HEK293 (cell line): ENCODE results near the gene PLEKHG4.
A peak's percentile ranks its signal among the peaks of the same experiment; 100 is the strongest.

Source experiments
- BCL11A ChIP-seq: fragments of 450-650 bp; formaldehyde crosslinking; IDR thresholded peaks from 2 replicates; pipeline ENCODE4 v1.5.1; 2016; ENCODE audit warnings: low read depth, missing biosample characterization, missing genetic modification characterization
- BCL11B ChIP-seq: fragments of 450-650 bp; formaldehyde crosslinking; IDR thresholded peaks from 2 replicates; pipeline ENCODE4 v1.5.1; 2016; ENCODE audit warnings: low read depth, missing biosample characterization, missing genetic modification characterization
- PRDM1 ChIP-seq: fragments of 450-650 bp; formaldehyde crosslinking; IDR thresholded peaks from 2 replicates; pipeline ENCODE4; 2016; ENCODE audit warnings: missing biosample characterization, missing genetic modification characterization
- SCRT2 ChIP-seq: fragments of 450-650 bp; formaldehyde crosslinking; IDR thresholded peaks from 2 replicates; pipeline ENCODE4 v1.5.1; 2016; ENCODE audit warnings: missing biosample characterization, missing genetic modification characterization
- SP2 ChIP-seq: fragments of 450-650 bp; formaldehyde crosslinking; IDR thresholded peaks from 2 replicates; pipeline ENCODE4 v1.5.1; 2016; ENCODE audit warnings: missing biosample characterization, missing genetic modification characterization
- ZBTB1 ChIP-seq: fragments of 450-650 bp; formaldehyde crosslinking; IDR thresholded peaks from 2 replicates; pipeline ENCODE4 v1.5.1; 2016; ENCODE audit warnings: missing biosample characterization, missing genetic modification characterization
- ZNF10 ChIP-seq: fragments of 450-650 bp; formaldehyde crosslinking; IDR thresholded peaks from 2 replicates; pipeline ENCODE4 v1.5.1; 2017; ENCODE audit warnings: missing biosample characterization, missing genetic modification characterization
- ZNF132 ChIP-seq: fragments of 450-650 bp; formaldehyde crosslinking; IDR thresholded peaks from 2 replicates; pipeline ENCODE4 v1.5.1; 2017; ENCODE audit warnings: missing biosample characterization, missing genetic modification characterization, borderline replicate concordance
- ZNF169 ChIP-seq: fragments of 450-650 bp; formaldehyde crosslinking; IDR thresholded peaks from 2 replicates; pipeline ENCODE4 v1.5.1; 2016; ENCODE audit warnings: missing biosample characterization, missing genetic modification characterization
- ZNF23 ChIP-seq: fragments of 450-650 bp; formaldehyde crosslinking; IDR thresholded peaks from 2 replicates; pipeline ENCODE4 v1.5.1; 2016; ENCODE audit warnings: missing biosample characterization, missing genetic modification characterization, borderline replicate concordance
- ZNF274 ChIP-seq, 2 experiments: fragments of 200-500 bp in 1 of 2; fragments of 450-650 bp in 1 of 2; sonication (Bioruptor generic) in 1 of 2; formaldehyde crosslinking in 1 of 2; IDR thresholded peaks; 2 replicates each; pipeline versions ENCODE4 v1.5.1 to v1.6.1; 2014 to 2016; ENCODE audit warnings: borderline replicate concordance in 1 of 2, inconsistent platforms in 1 of 2, low read length in 1 of 2, missing biosample characterization in 1 of 2, missing genetic modification characterization in 1 of 2
- ZNF350 ChIP-seq: fragments of 450-650 bp; formaldehyde crosslinking; IDR thresholded peaks from 2 replicates; pipeline ENCODE4 v1.5.0; 2017; ENCODE audit warnings: missing biosample characterization, mild to moderate bottlenecking, missing genetic modification characterization
- ZNF529 ChIP-seq: fragments of 450-650 bp; formaldehyde crosslinking; IDR thresholded peaks from 2 replicates; pipeline ENCODE4 v1.5.1; 2017; ENCODE audit warnings: missing genetic modification characterization, missing biosample characterization; ENCODE audit not compliant: insufficient replicate concordance
- ZNF561 ChIP-seq: fragments of 450-650 bp; IDR thresholded peaks from 2 replicates; pipeline ENCODE4 v1.5.1; 2018; ENCODE audit warnings: missing biosample characterization, missing genetic modification characterization, borderline replicate concordance
- ZNF610 ChIP-seq: fragments of 450-650 bp; formaldehyde crosslinking; IDR thresholded peaks from 2 replicates; pipeline ENCODE4 v1.5.1; 2016; ENCODE audit warnings: missing biosample characterization, missing genetic modification characterization, borderline replicate concordance
- ZNF621 ChIP-seq: fragments of 450-650 bp; formaldehyde crosslinking; IDR thresholded peaks from 2 replicates; pipeline ENCODE4 v1.5.1; 2017; ENCODE audit warnings: missing biosample characterization, missing genetic modification characterization
- ZNF658 ChIP-seq: fragments of 450-650 bp; formaldehyde crosslinking; IDR thresholded peaks from 2 replicates; pipeline ENCODE4; 2016; ENCODE audit warnings: missing biosample characterization, missing genetic modification characterization
- ZNF76 ChIP-seq: fragments of 450-650 bp; formaldehyde crosslinking; IDR thresholded peaks from 2 replicates; pipeline ENCODE4; 2016; ENCODE audit warnings: low read depth, missing biosample characterization, missing genetic modification characterization, borderline replicate concordance
- ZXDB ChIP-seq: fragments of 450-650 bp; formaldehyde crosslinking; IDR thresholded peaks from 2 replicates; pipeline ENCODE4 v1.5.1; 2016; ENCODE audit warnings: missing biosample characterization, missing genetic modification characterization
- TF ChIP-seq, protein P1 (sequence below): fragments of 450-650 bp; formaldehyde crosslinking; IDR thresholded peaks from 2 replicates; pipeline ENCODE4 v1.5.1; 2017; ENCODE audit warnings: missing biosample characterization, missing genetic modification characterization
- TF ChIP-seq, protein P2 (sequence below): fragments of 450-650 bp; formaldehyde crosslinking; IDR thresholded peaks from 2 replicates; pipeline ENCODE4 v1.5.1; 2017; ENCODE audit warnings: missing biosample characterization, missing genetic modification characterization
- TF ChIP-seq, protein P3 (sequence below): fragments of 450-650 bp; formaldehyde crosslinking; IDR thresholded peaks from 2 replicates; pipeline ENCODE4 v1.5.1; 2016; ENCODE audit warnings: missing biosample characterization, missing genetic modification characterization
- TF ChIP-seq, protein P4 (sequence below): fragments of 450-650 bp; formaldehyde crosslinking; IDR thresholded peaks from 2 replicates; pipeline ENCODE4 v1.5.1; 2016; ENCODE audit warnings: missing biosample characterization, missing genetic modification characterization

The PLEKHG4 gene

DNA sequence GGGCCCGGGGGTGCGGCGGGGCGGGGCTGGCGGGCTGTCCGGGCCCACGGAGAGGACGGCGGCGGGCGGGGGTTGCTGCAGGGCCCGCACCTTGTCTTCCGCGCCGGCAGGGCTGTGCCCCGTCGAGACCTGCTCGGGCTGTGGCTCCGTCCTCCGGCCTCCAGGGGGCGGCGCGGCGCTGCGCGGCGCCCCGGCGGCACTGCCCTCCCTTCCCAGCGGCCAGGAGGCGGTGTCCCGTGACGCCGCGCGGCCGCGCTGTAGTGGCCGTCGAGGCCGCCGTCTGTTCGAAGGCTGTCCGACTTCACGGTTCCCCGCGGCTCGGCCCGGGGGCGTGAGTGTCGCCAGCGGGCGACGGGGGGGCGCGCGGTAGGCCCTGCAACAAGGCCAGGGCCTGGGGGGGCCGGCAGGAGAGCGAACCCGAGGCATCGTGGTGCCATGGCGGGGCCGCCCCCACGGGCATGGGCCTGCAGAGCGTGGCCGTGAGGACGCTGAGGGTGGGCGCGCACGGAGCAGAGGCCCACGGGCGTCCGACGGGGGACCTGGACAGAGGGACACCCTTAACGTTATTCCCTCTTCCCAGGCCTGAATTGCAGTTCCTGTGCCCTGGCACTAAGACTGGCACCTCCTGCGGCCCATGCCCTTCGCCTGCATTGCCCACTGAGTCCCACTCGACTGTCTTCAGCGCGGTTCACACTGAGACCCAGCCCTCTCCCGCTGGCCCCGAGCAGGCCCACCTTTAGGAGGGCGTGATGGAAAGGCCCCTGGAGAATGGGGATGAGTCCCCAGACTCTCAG is at the start of gene PLEKHG4 (continued):
- peak; percentile 66; the same call in 1 of the 2 replicates for TF ChIP-seq ZNF76 (tag by site-specific recombination)
- no peak for TF ChIP-seq ZNF621 (tag by site-specific recombination)
- TF ChIP-seq BCL11A (tag by site-specific recombination) = no peak
- no peak for TF ChIP-seq SCRT2 (tag by site-specific recombination)
- TF ChIP-seq ZNF561 = peak; percentile 56; the same call in 1 of the 2 replicates
- TF ChIP-seq ZNF658 (tag by site-specific recombination) = no peak
- TF ChIP-seq, protein P1, sequence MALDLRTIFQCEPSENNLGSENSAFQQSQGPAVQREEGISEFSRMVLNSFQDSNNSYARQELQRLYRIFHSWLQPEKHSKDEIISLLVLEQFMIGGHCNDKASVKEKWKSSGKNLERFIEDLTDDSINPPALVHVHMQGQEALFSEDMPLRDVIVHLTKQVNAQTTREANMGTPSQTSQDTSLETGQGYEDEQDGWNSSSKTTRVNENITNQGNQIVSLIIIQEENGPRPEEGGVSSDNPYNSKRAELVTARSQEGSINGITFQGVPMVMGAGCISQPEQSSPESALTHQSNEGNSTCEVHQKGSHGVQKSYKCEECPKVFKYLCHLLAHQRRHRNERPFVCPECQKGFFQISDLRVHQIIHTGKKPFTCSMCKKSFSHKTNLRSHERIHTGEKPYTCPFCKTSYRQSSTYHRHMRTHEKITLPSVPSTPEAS (tag by site-specific recombination) = no peak
- TF ChIP-seq, protein P2, sequence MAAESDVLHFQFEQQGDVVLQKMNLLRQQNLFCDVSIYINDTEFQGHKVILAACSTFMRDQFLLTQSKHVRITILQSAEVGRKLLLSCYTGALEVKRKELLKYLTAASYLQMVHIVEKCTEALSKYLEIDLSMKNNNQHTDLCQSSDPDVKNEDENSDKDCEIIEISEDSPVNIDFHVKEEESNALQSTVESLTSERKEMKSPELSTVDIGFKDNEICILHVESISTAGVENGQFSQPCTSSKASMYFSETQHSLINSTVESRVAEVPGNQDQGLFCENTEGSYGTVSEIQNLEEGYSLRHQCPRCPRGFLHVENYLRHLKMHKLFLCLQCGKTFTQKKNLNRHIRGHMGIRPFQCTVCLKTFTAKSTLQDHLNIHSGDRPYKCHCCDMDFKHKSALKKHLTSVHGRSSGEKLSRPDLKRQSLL (tag by site-specific recombination) = no peak
- TF ChIP-seq ZNF169 = no peak
- TF ChIP-seq ZNF274 (IDR thresholded peaks at IDR 0.05; ENCODE audit: low read length) = no peak
- no peak for TF ChIP-seq ZNF274 (tag by site-specific recombination; IDR thresholded peaks at IDR 0.05; ENCODE audit: borderline replicate concordance)
- TF ChIP-seq ZBTB1 = no peak
- TF ChIP-seq ZNF529 = no peak
- no peak for TF ChIP-seq ZNF23 (tag by site-specific recombination)
- no peak for TF ChIP-seq ZNF610
- TF ChIP-seq, protein P3, sequence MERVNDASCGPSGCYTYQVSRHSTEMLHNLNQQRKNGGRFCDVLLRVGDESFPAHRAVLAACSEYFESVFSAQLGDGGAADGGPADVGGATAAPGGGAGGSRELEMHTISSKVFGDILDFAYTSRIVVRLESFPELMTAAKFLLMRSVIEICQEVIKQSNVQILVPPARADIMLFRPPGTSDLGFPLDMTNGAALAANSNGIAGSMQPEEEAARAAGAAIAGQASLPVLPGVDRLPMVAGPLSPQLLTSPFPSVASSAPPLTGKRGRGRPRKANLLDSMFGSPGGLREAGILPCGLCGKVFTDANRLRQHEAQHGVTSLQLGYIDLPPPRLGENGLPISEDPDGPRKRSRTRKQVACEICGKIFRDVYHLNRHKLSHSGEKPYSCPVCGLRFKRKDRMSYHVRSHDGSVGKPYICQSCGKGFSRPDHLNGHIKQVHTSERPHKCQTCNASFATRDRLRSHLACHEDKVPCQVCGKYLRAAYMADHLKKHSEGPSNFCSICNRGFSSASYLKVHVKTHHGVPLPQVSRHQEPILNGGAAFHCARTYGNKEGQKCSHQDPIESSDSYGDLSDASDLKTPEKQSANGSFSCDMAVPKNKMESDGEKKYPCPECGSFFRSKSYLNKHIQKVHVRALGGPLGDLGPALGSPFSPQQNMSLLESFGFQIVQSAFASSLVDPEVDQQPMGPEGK (tag by site-specific recombination) = no peak
- TF ChIP-seq PRDM1 = no peak
- TF ChIP-seq ZNF132 = no peak
- TF ChIP-seq SP2 = no peak
- TF ChIP-seq, protein P4, sequence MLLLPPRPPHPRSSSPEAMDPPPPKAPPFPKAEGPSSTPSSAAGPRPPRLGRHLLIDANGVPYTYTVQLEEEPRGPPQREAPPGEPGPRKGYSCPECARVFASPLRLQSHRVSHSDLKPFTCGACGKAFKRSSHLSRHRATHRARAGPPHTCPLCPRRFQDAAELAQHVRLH (tag by site-specific recombination) = no peak
- no peak for TF ChIP-seq ZNF10
- TF ChIP-seq BCL11B = no peak
- TF ChIP-seq ZXDB (tag by site-specific recombination) = no peak
- peak; percentile 42; the same call in 1 of the 2 replicates for TF ChIP-seq ZNF350
